GM12878 (cell line): ENCODE results near the gene SNAI1. TPM values are rescaled to one million over a fixed set of nuclear protein-coding genes. Genes with fewer than 3 reads are reported as not detected.

ENCODE experiments used
- ATAC-seq: fragments of 200-7000 bp; cut with Tn5 transposase; 3 replicates; pipeline ENCODE4 v1.9.1; 2020; ENCODE audit warnings: mild to moderate bottlenecking, moderate library complexity
- BruUV-seq: library from RNA; stranded (reverse); fragments of 400-500 nt; replicated peaks from 2 replicates; lab custom pipeline; 2021; lab: Mats Ljungman, UMichigan
- CTCF ChIA-PET: fragments of 300-600 bp; sonication (Branson Sonifier 250); formaldehyde crosslinking; extraction: SDS; loops from one replicate; lab custom pipeline; 2021; ENCODE audit warnings: inconsistent platforms; lab: Yijun Ruan, JAX
- POLR2A ChIA-PET: fragments of 350-600 bp; formaldehyde crosslinking; extraction: SDS; loops from one replicate; lab custom pipeline; 2021; ENCODE audit warnings: inconsistent platforms; lab: Charles Lee
- RAD21 ChIA-PET: fragments of 300-600 bp; sonication (Branson Sonifier 250); formaldehyde crosslinking; loops from one replicate; lab custom pipeline; 2023; ENCODE audit warnings: antibody characterized with exemption; ENCODE audit not compliant: unreplicated experiment; lab: Charles Lee
- SMC1A ChIA-PET: fragments of 300-600 bp; sonication (Branson Sonifier 250); formaldehyde crosslinking; loops from one replicate; lab custom pipeline; 2023; ENCODE audit not compliant: unreplicated experiment, uncharacterized antibody; lab: Charles Lee
- DNase-seq: peaks from one replicate; pipeline ENCODE4 v3.0.0-alpha.2; 2011; ENCODE audit warnings: low read depth, low spot score
- FAIRE-seq: peaks from 3 replicates; lab custom pipeline; 2011; peaks lifted over from hg19 to GRCh38; lab: Jason Lieb, UNC
- H2AFZ ChIP-seq: 2 replicates; pipeline ENCODE4 v1.6.0; 2011; ENCODE audit warnings: low read depth, low read length, control low read depth; ENCODE audit not compliant: control insufficient read depth
- H3K27ac ChIP-seq: 2 replicates; pipeline ENCODE4 v1.5.1; 2011; ENCODE audit warnings: control low read depth; ENCODE audit not compliant: control insufficient read depth, insufficient read depth
- H3K27me3 ChIP-seq, 2 experiments: replicated peaks in 1 of 2; 2 replicates each; pipeline versions ENCODE4 v1.6.0 to v1.6.1; 2011; ENCODE audit warnings: low read length in 1 of 2; ENCODE audit not compliant: control insufficient read depth in 2 of 2, insufficient read depth in 2 of 2
- H3K36me3 ChIP-seq, 2 experiments: 2 replicates each; pipeline ENCODE4 v1.5.1; 2011; ENCODE audit warnings: low read length in 1 of 2; ENCODE audit not compliant: control insufficient read depth in 2 of 2, insufficient read depth in 2 of 2
- H3K4me1 ChIP-seq: 2 replicates; pipeline ENCODE4 v1.6.1; 2011; ENCODE audit warnings: mild to moderate bottlenecking, low read length, moderate library complexity, mixed read lengths; ENCODE audit not compliant: control insufficient read depth, insufficient read depth
- H3K4me2 ChIP-seq: 2 replicates; pipeline ENCODE4 v1.6.0; 2011; ENCODE audit warnings: control low read depth; ENCODE audit not compliant: control insufficient read depth, insufficient read depth
- H3K4me3 ChIP-seq: fragments of 200-600 bp; sonication (generic); 2 replicates; pipeline ENCODE4 v1.5.1; 2016
- H3K79me2 ChIP-seq: 2 replicates; pipeline ENCODE4 v1.6.0; 2011; ENCODE audit warnings: low read length; ENCODE audit not compliant: control insufficient read depth, insufficient read depth
- H3K9ac ChIP-seq: 2 replicates; pipeline ENCODE4 v1.8.0; 2011; ENCODE audit warnings: low read length, control low read depth, mixed read lengths; ENCODE audit not compliant: control insufficient read depth, insufficient read depth
- H3K9me3 ChIP-seq: replicated peaks from 3 replicates; pipeline ENCODE4 v1.5.1; 2011; ENCODE audit warnings: mild to moderate bottlenecking, low read length; ENCODE audit not compliant: control insufficient read depth, insufficient read depth
- H4K20me1 ChIP-seq: 2 replicates; pipeline ENCODE4 v1.6.0; 2011; ENCODE audit not compliant: control insufficient read depth, insufficient read depth
- ZZZ3 ChIP-seq: IDR thresholded peaks from 2 replicates; pipeline ENCODE4 v1.6.1; 2011; ENCODE audit warnings: low read depth; ENCODE audit not compliant: control insufficient read depth, insufficient read length
- WGBS: methylation state at CpG from one replicate; pipeline ENCODE4 v1.1.6; 2016; ENCODE audit warnings: low lambda C conversion rate; ENCODE audit not compliant: insufficient replicate concordance, insufficient coverage; ENCODE audit errors: missing lambda C conversion rate; 5-methylcytosine and 5-hydroxymethylcytosine counted together
- in situ Hi-C: fragments of 300-500 bp; cut with MboI; formaldehyde crosslinking; loops from 9 replicates; pipeline ENCODE4 v1.14.3; 2018; ENCODE audit warnings: mixed read lengths
- intact Hi-C: fragments of 100-400 bp; cut with micrococcal nuclease; formaldehyde crosslinking; loops from one replicate; pipeline ENCODE4 v1.14.2; 2022; ENCODE audit not compliant: unreplicated experiment
- polyA plus RNA-seq, 11 experiments: library from polyadenylated mRNA; depleted of rRNA in 4 of 11; unstranded in 6 of 11; stranded (reverse) in 5 of 11; fragments of >200 nt; fragmentation: Nextera tagmentation in 4 of 11; fragmentation: Illumina TruSeq in 1 of 11; extraction: Ambion mirVana in 4 of 11; extraction: Trizol in 1 of 11; gene quantifications; 1 replicate in 1 of 11; 2 replicates in 10 of 11; pipeline versions ENCODE4 v1.2.1 to v1.2.3, GENCODE V29; 2011 to 2016; ENCODE audit warnings: inconsistent platforms in 2 of 11, missing spikeins in 2 of 11, low read depth in 1 of 11
- total RNA-seq, 4 experiments: library from RNA; depleted of rRNA in 3 of 4; stranded (reverse); fragments of >200 nt in 3 of 4; fragmentation: Illumina TruSeq in 1 of 4; extraction: Trizol in 1 of 4; gene quantifications; 2 replicates each; pipeline versions ENCODE4 v1.2.1 to v1.2.3, GENCODE V29; 2013 to 2021
- TF ChIP-seq, protein P1 (sequence below): fragments of 150-350 bp; IDR thresholded peaks from 2 replicates; pipeline ENCODE4 v1.6.1; 2016; ENCODE audit warnings: low read depth, low read length

SNAI1 gene
- total and polyA plus RNA-seq, 10 of the 15 experiments (the other 5 are each of a cell fraction or from before 2014, with no cell fraction given): 0.11 to 0.79 (median 0.24) TPM; not detected in 2

DNA sequence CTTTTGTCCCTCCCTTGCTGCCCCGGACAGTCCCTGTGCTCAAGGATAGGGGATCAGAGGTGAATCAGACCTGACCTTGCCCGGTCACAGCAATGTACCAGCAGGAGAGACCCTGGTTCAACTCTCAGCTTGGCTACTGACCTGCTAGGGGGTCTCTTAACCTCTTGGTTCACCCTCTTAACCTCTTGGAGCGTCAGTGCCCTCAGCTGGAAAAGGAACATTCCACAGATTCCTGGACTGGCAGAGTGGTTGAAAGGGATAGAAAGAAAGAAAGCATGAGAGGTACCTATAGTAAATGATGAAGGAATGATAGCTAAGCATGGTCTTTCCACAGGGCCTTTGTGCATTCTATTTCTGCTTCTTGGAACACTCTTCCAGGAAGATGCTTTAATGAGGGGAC lies 25.2 kb downstream of the SNAI1 start:
- no peak for ATAC-seq
- Histone ChIP-seq H3K79me2 (no peaks in the 10 kb centered on the region), H3K36me3 (no peaks in the 10 kb centered on the region), H3K27ac (no peak overlapping the region), H3K9me3 (no peaks in the 10 kb centered on the region), H4K20me1 (no peaks in the 10 kb centered on the region), H3K4me2 (no peak overlapping the region), H3K9ac (no peak overlapping the region), H3K4me3 (no peak overlapping the region), H2AFZ (no peak overlapping the region), H3K27me3 (no peaks in the 10 kb centered on the region; a peak in 2 of 4 replicates), H3K4me1 (peaks cover 18% of the 10 kb centered on the region)
- RAD21 ChIA-PET: no interaction called here
- POLR2A ChIA-PET: no interaction called here
- no peak for FAIRE-seq
- no peak for DNase-seq
- WGBS: 50% methylated on average over 3 of the region's 3 CpGs
- CTCF ChIA-PET: interaction anchor here (1.4 kb wide), 1 partner anchor 8 kb away, joined by 3 read pairs; no protein-coding TSS in a partner anchor
- in situ Hi-C loops (no loop called here), intact Hi-C loops (no loop called here)
- TF ChIP-seq ZZZ3: no peak
- TF ChIP-seq, protein P1, sequence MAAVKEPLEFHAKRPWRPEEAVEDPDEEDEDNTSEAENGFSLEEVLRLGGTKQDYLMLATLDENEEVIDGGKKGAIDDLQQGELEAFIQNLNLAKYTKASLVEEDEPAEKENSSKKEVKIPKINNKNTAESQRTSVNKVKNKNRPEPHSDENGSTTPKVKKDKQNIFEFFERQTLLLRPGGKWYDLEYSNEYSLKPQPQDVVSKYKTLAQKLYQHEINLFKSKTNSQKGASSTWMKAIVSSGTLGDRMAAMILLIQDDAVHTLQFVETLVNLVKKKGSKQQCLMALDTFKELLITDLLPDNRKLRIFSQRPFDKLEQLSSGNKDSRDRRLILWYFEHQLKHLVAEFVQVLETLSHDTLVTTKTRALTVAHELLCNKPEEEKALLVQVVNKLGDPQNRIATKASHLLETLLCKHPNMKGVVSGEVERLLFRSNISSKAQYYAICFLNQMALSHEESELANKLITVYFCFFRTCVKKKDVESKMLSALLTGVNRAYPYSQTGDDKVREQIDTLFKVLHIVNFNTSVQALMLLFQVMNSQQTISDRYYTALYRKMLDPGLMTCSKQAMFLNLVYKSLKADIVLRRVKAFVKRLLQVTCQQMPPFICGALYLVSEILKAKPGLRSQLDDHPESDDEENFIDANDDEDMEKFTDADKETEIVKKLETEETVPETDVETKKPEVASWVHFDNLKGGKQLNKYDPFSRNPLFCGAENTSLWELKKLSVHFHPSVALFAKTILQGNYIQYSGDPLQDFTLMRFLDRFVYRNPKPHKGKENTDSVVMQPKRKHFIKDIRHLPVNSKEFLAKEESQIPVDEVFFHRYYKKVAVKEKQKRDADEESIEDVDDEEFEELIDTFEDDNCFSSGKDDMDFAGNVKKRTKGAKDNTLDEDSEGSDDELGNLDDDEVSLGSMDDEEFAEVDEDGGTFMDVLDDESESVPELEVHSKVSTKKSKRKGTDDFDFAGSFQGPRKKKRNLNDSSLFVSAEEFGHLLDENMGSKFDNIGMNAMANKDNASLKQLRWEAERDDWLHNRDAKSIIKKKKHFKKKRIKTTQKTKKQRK: no peak
- no TSS peak for BruUV-seq
- SMC1A ChIA-PET: interaction anchor here (1.2 to 1.9 kb wide), 2 partner anchors 9 to 63 kb away, joined by 3 to 7 read pairs; no protein-coding TSS in a partner anchor
